Measurements from ENCODE around the gene CH25H.

GRCh38 chr10:89242345-89242684 is 35.2 kb upstream of the CH25H start:
- no peak for TF ChIP-seq POLR2A (IDR thresholded peaks at IDR 0.05)
- no peak for TF ChIP-seq CTCF (IDR thresholded peaks at IDR 0.05)
- no peak for TF ChIP-seq POLR2AphosphoS5 (IDR thresholded peaks at IDR 0.05)
- TF ChIP-seq EP300 (IDR thresholded peaks at IDR 0.05; ENCODE audit: low read depth) = no peak
